GM18520 (cell line): ENCODE results near the gene STYXL2.

Experiments
- ATAC-seq: cut with Tn5 transposase; IDR thresholded peaks from one replicate; pipeline ENCODE4 v1.9.1; 2021; ENCODE audit not compliant: unreplicated experiment

Gene STYXL2

GRCh38 chr1:167093846-167094516 is at the start of gene STYXL2:
Gene STYXL2, plus strand, starts transcription at chr1:167094075. Its CDS starts 775 bp downstream, at chr1:167094850.
- no peak for ATAC-seq

GRCh38 chr1:167051907-167052306 is 42.0 kb upstream of the STYXL2 start:
- ATAC-seq = no peak

- no peak for ATAC-seq
Observed at GRCh38 chr1:167052389-167052788, 41.5 kb upstream of the STYXL2 start.

GRCh38 chr1:167054531-167054930 is 39.3 kb upstream of the STYXL2 start:
- no peak for ATAC-seq

- no peak for ATAC-seq
Observed at GRCh38 chr1:167054946-167055630, 38.8 kb upstream of the STYXL2 start.

DNA sequence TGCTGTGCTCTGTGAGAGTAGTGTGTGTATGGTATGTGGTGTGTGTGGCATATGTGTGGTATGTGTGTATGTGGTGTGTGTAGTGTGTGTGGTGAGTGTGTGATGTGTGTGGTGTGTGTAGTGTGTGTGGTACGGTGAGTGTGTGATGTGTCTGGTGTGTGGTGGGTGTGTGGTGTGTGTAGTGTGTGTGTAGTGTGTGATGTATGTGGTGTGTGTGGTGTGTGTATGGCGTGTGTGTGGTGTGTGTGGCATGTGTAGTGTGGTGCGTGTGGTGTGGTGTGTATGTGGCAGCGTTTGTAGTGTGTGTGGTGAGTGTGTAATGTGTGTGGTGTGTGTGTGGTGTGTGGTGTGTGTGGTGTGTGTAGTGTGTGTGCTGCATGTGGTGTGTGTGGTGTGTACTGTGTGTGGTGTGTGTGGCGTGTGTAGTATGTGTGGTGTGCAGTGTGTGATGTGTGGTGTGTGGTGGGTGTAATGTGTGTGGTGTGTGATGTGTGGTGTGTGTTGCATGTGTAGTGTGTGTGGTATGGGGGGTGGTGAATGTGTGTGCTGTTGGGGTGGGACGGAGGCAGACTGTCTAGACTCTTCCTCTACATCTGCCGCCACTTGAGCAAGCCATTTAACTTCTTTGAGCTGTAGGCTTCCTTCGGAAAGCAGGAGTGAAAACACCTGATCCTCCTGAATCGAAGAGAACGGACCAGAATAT is 37.2 kb upstream of the STYXL2 start:
- ATAC-seq = no peak

GRCh38 chr1:167057241-167057688 is 36.6 kb upstream of the STYXL2 start:
- no peak for ATAC-seq

- ATAC-seq = no peak
Observed at GRCh38 chr1:167059045-167059808, 34.6 kb upstream of the STYXL2 start.

- ATAC-seq = no peak
Observed at GRCh38 chr1:167059809-167060107, 34.1 kb upstream of the STYXL2 start.

- no peak for ATAC-seq
Observed at GRCh38 chr1:167060141-167061072, 33.5 kb upstream of the STYXL2 start.

DNA sequence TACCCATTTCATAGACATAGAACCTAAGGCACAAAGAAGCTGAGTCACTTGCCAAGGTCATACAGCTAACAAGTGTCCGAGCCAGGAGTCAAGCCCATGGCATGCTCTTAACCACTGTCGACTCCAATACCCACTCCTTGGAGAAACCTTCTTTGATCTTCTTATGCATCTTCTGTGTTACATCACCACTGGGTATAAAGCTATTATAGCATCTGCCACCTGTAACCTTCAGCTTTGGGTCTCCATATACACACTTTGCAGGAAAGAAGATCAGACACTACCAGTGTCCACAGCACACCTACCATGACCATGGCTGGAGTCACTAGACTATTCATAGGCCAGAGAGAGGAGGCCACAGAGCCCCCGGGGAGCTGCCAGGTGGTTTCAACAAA is 32.8 kb upstream of the STYXL2 start:
- no peak for ATAC-seq

GRCh38 chr1:167064621-167065020 is 29.3 kb upstream of the STYXL2 start:
- ATAC-seq = no peak

- ATAC-seq = no peak
Observed at GRCh38 chr1:167065471-167065870, 28.4 kb upstream of the STYXL2 start.

GRCh38 chr1:167066333-167067122 is 27.3 kb upstream of the STYXL2 start:
- no peak for ATAC-seq

DNA sequence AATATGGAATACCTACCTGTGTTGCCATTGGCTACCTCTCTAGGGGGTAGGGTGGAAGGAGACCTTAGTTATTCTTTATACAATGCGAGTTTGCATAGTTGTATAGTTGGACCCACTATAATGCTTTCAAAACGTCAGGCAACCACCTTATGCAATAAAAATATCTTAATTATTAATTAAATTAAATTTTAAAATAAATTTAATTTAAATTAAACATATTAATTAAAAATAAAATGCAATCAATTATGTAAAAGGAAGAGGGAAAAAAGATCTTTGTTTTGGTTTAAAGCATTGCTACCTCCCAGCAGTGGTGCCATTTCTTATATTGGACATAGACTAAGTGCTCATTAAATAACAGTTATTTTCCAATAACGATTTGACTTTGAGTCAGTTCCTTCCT is 26.0 kb upstream of the STYXL2 start:
- no peak for ATAC-seq

GRCh38 chr1:167068761-167069160 is 25.1 kb upstream of the STYXL2 start:
- ATAC-seq = no peak

DNA sequence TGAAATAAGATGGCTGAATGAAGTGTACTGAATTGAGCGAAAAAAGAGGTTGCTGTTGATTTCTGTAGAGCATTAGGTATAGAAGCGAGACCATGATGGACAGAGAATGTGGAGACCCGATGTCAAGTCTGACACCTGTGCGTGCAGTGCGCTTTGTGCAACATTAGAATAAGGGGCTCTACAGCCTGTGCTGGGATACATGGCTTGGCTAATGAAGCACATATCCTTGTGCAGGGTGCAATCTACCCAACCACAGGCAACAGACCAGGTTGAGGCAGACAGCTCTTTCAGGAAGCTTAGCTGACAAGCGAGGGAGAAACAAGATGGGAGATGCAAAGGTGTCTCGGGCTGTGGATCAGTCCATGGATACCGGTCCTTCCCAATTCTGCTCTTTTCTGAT is 22.6 kb upstream of the STYXL2 start:
- no peak for ATAC-seq

DNA sequence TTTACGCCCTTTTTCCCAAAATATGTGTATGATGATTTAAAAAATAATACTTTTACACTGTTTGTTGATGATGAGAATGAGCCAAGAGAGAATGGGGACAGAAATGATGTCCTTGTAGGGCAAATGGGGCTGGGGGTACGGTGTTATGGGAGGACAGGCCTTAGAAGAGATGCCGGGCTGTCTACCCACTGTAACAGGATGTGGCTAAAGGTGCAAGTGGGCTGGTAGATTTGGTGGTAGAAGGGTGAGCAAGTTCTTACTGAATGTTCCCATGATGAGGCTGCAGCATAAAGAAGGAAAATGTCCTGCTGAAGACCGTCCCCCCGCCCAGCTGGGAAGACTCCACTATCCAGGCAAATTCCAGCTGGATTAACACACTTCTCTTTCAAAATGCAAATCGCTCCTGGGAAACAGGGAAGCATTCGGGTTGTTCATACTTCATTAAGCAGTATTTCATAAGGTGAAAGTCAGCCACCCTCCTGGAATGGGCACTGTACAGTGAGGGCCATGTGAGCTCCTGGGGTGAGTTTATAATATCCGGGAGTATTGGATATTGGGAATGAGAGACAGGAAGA is 17.7 kb upstream of the STYXL2 start:
- ATAC-seq = no peak

DNA sequence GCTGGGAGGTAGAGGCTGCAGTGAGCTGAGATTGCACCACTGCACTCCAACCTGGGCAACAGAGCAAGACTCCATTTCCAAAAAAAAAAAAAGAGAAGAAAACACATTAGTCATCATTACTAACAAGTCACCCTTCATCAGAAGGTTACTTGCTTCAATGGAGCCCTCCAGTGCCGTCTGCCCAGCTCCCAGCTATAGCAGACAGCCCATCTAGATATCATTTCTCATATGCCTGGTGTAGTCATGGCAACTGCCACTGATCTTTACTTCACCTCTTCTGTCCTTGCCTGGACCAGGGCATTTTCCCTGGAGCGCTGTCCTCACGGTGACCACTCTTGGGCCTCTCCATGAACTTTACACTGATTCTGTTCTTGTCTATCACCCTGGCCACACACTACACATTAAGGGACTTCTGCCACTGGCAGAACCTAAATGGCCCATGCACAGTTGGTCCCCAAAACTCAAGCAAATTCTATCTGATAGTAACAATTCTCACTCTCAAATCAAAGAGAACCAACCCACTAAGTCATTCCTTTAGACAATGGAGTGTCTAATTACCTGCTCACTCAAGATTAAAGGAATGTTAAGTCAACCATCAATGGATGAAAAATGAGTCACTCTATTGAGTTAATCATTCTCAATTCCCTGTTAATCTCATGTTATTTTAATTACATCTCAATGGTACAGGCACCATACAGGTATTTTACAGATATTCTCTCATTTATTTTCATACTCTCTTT is 16.6 kb upstream of the STYXL2 start:
- no peak for ATAC-seq
